ENCODE results near the gene LCN10.

Gene LCN10

GRCh38 chr9:136753371-136754058 lies 10.8 kb upstream of the LCN10 start:
- no peak for DNase-seq (ENCODE audit: low spot score)
- in situ Hi-C loops (cut with MboI; ENCODE audit: low sequenced_read_pairs, unreplicated experiment): no loop called here

GRCh38 chr9:136751814-136752213 lies 9.1 kb upstream of the LCN10 start:
- in situ Hi-C loops (cut with MboI; ENCODE audit: low sequenced_read_pairs, unreplicated experiment): no loop called here
- no peak for DNase-seq (ENCODE audit: low spot score)
- TF ChIP-seq CTCF (IDR thresholded peaks at IDR 0.05; ENCODE audit: borderline replicate concordance, control extremely low read depth, extremely low read depth, insufficient read depth, missing control alignments): no peak

More at GRCh38 chr9:136753371-136754058, 10.8 kb upstream of the LCN10 start:
- TF ChIP-seq CTCF (IDR thresholded peaks at IDR 0.05; ENCODE audit: borderline replicate concordance, control extremely low read depth, extremely low read depth, insufficient read depth, missing control alignments): no peak

GRCh38 chr9:136751244-136751643 lies 8.5 kb upstream of the LCN10 start:
- in situ Hi-C loops (cut with MboI; ENCODE audit: low sequenced_read_pairs, unreplicated experiment): no loop called here
- DNase-seq (ENCODE audit: low spot score): no peak
- no peak for TF ChIP-seq CTCF (IDR thresholded peaks at IDR 0.05; ENCODE audit: borderline replicate concordance, control extremely low read depth, extremely low read depth, insufficient read depth, missing control alignments)

GRCh38 chr9:136750526-136750925 lies 7.8 kb upstream of the LCN10 start:
- DNase-seq (ENCODE audit: low spot score): no peak
- in situ Hi-C loops (cut with MboI; ENCODE audit: low sequenced_read_pairs, unreplicated experiment): no loop called here
- TF ChIP-seq CTCF (IDR thresholded peaks at IDR 0.05; ENCODE audit: borderline replicate concordance, control extremely low read depth, extremely low read depth, insufficient read depth, missing control alignments): no peak

- in situ Hi-C loops (cut with MboI; ENCODE audit: low sequenced_read_pairs, unreplicated experiment): no loop called here
- TF ChIP-seq CTCF (IDR thresholded peaks at IDR 0.05; ENCODE audit: borderline replicate concordance, control extremely low read depth, extremely low read depth, insufficient read depth, missing control alignments): no peak
- DNase-seq (ENCODE audit: low spot score): no peak
Measured at GRCh38 chr9:136748666-136749611, 6.2 kb upstream of the LCN10 start.

- DNase-seq (ENCODE audit: low spot score): no peak
- no peak for TF ChIP-seq CTCF (IDR thresholded peaks at IDR 0.05; ENCODE audit: borderline replicate concordance, control extremely low read depth, extremely low read depth, insufficient read depth, missing control alignments)
- in situ Hi-C loops (cut with MboI; ENCODE audit: low sequenced_read_pairs, unreplicated experiment): no loop called here
Measured at GRCh38 chr9:136748201-136748600, 5.5 kb upstream of the LCN10 start, which contains the start of gene LCN6. TSS of gene LCN6 (minus strand) at chr9:136748525. CDS start at chr9:136748483, 42 bp downstream.

Measured in GM13976 (cell line).